Osteocyte (in vitro differentiated cells): ENCODE results near the gene ZNF625. TPM values are rescaled to one million over a fixed set of nuclear protein-coding genes. Genes with fewer than 3 reads are reported as not detected.
A peak's percentile ranks its signal among the peaks of the same experiment; 100 is the strongest.

ENCODE experiments used
- DNase-seq: peaks from one replicate; pipeline ENCODE4 v3.0.0; 2021; ENCODE audit warnings: mixed read lengths; ENCODE audit not compliant: unreplicated experiment; ENCODE audit errors: extremely low spot score
- H3K27ac Mint-ChIP-seq: one replicate; pipeline ENCODE4 v1.8.0; 2021; ENCODE audit warnings: mild to moderate bottlenecking, mixed read lengths; ENCODE audit not compliant: unreplicated experiment
- H3K27me3 Mint-ChIP-seq: one replicate; pipeline ENCODE4 v1.8.0; 2021; ENCODE audit warnings: mixed read lengths; ENCODE audit not compliant: unreplicated experiment
- H3K36me3 Mint-ChIP-seq: one replicate; pipeline ENCODE4 v1.8.0; 2021; ENCODE audit warnings: mixed read lengths; ENCODE audit not compliant: unreplicated experiment
- H3K4me1 Mint-ChIP-seq: one replicate; pipeline ENCODE4 v1.8.0; 2021; ENCODE audit warnings: mixed read lengths; ENCODE audit not compliant: unreplicated experiment
- H3K4me3 Mint-ChIP-seq: one replicate; pipeline ENCODE4 v1.8.0; 2021; ENCODE audit warnings: mild to moderate bottlenecking, moderate library complexity, mixed read lengths; ENCODE audit not compliant: unreplicated experiment
- H3K9me3 Mint-ChIP-seq: one replicate; pipeline ENCODE4 v1.8.0; 2021; ENCODE audit warnings: mixed read lengths; ENCODE audit not compliant: unreplicated experiment
- long read RNA-seq: library from polyadenylated mRNA; unstranded; transcript quantifications from one replicate; pipeline ENCODE4 v2.0.0, GENCODE V29; 2021
- total RNA-seq: library from RNA; stranded (reverse); gene quantifications from 2 replicates; pipeline ENCODE4 v1.2.1, GENCODE V29; 2021
- TF ChIP-seq, protein P1 (sequence below): fragments of 200-600 bp; sonication (generic); IDR thresholded peaks from 2 replicates; pipeline ENCODE4 v1.5.0; 2021; ENCODE audit warnings: antibody characterized with exemption, mild to moderate bottlenecking, moderate library complexity

ZNF625 gene
- total RNA-seq = 9.1 and 11.6 TPM in 2 replicates
- long read RNA-seq, partial matches to known transcripts = 0 of 3 reads
- long read RNA-seq, other reads (novel, unspliced or antisense) = 2 of 3 reads

DNA sequence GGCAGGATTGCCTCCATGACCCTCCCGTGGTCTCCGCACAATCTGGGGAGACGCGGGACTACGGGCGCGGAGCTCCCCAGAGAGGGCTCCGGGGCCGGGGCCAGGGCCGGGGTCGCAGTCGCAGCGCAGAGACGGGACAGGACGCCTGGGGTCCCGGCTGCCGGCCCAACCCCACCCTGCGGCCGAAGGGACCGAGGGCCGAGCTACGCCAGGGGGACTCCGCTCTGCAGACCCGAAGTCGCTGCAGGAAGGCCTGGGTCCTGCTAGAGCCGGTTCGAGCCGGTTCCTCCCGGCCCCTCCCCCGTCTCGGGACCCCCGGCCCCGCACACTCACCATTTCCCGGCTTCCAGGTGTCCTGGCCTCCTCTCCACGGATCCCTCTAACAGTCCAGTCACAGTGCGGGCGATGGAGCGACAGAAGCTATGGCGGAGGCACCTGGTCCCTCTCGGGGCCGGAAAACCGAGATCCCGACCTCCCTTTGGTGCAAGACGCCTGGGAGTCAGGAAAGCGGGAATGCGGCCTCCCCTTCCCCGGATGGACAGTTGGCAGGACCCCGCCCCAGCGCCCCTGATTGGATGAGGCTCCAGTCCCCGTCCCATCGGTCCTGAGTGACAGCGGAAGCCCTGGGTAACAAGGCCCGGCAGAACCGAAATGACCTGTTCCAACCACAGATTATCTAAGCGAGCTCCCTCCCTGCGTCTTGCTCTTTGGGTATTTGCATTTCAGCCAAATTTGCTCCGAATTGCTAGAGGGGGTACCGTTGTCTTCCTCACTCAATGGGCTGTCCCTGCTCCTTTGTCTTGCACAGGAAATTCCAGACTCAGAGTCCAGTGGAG lies at the start of gene ZNF625:
Gene ZNF625, minus strand, starts transcription at position 512 of the 836 bp plus-strand sequence. Its CDS starts 176 bp downstream, at position 336.
- Mint-ChIP-seq H3K9me3 (no peaks in the 10 kb centered on the region), H3K4me3 (peak within 1 kb of the TSS; percentile 92), H3K27ac (peak within 1 kb of the TSS; percentile 96), H3K4me1 (peaks cover 20% of the 10 kb centered on the region), H3K36me3 (peaks cover 23% of the 10 kb centered on the region), H3K27me3 (no peaks in the 10 kb centered on the region)
- peak; percentile 95 for DNase-seq
- TF ChIP-seq, protein P1, sequence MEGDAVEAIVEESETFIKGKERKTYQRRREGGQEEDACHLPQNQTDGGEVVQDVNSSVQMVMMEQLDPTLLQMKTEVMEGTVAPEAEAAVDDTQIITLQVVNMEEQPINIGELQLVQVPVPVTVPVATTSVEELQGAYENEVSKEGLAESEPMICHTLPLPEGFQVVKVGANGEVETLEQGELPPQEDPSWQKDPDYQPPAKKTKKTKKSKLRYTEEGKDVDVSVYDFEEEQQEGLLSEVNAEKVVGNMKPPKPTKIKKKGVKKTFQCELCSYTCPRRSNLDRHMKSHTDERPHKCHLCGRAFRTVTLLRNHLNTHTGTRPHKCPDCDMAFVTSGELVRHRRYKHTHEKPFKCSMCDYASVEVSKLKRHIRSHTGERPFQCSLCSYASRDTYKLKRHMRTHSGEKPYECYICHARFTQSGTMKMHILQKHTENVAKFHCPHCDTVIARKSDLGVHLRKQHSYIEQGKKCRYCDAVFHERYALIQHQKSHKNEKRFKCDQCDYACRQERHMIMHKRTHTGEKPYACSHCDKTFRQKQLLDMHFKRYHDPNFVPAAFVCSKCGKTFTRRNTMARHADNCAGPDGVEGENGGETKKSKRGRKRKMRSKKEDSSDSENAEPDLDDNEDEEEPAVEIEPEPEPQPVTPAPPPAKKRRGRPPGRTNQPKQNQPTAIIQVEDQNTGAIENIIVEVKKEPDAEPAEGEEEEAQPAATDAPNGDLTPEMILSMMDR = no peak

DNA sequence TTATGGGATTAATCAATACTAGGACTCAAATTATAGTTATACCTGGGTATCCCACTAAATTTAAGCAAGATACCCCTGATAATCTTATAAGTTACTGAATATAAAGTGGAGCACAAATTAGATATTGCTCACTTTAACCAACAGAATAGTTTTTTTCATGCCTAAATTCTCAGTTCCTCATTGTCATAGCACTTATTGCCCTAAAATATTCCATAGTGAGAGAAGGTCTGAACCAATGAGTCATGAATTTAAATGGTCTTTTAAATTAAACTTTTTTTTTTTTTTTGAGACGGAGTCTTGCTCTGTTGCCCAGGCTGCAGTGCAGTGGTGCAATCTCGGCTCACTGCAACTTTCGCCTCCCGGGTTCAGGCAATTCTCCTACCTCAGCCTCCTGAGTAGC lies 48.8 kb upstream of the ZNF625 start:
- H3K4me1 Mint-ChIP-seq = no peaks in the 10 kb centered on the region
- DNase-seq = no peak
- peaks cover 53% of the 10 kb centered on the region for H3K36me3 Mint-ChIP-seq
- TF ChIP-seq, protein P1 = no peak
- H3K27ac Mint-ChIP-seq = no peak overlapping the region
- no peaks in the 10 kb centered on the region for H3K27me3 Mint-ChIP-seq
- no peak overlapping the region for H3K4me3 Mint-ChIP-seq
- peaks cover 52% of the 10 kb centered on the region for H3K9me3 Mint-ChIP-seq

DNA sequence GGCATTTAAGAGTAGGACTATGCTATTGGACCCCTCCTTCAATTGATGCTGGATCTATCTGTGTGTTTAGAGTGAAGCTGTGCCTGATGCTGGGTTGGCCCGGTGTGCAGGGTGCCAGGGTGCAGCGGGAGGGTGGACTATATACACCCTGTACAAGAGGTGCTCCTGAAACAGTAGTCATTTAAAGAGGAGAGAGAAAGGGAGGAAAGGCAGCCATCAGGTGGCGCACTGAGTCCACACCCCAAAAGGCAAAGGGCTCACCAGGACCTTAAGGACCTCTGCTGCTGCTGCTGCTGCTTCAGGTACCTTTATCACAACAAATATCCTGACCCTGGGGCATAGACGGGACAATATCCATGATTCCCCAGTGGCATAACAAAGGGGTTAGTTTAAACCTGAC lies 45.7 kb upstream of the ZNF625 start:
- peaks cover 48% of the 10 kb centered on the region for H3K36me3 Mint-ChIP-seq
- peaks cover 46% of the 10 kb centered on the region for H3K9me3 Mint-ChIP-seq
- H3K27me3 Mint-ChIP-seq = no peaks in the 10 kb centered on the region
- no peaks in the 10 kb centered on the region for H3K4me1 Mint-ChIP-seq
- TF ChIP-seq, protein P1 = no peak
- H3K4me3 Mint-ChIP-seq = no peak overlapping the region
- H3K27ac Mint-ChIP-seq = no peak overlapping the region
- DNase-seq = no peak

DNA sequence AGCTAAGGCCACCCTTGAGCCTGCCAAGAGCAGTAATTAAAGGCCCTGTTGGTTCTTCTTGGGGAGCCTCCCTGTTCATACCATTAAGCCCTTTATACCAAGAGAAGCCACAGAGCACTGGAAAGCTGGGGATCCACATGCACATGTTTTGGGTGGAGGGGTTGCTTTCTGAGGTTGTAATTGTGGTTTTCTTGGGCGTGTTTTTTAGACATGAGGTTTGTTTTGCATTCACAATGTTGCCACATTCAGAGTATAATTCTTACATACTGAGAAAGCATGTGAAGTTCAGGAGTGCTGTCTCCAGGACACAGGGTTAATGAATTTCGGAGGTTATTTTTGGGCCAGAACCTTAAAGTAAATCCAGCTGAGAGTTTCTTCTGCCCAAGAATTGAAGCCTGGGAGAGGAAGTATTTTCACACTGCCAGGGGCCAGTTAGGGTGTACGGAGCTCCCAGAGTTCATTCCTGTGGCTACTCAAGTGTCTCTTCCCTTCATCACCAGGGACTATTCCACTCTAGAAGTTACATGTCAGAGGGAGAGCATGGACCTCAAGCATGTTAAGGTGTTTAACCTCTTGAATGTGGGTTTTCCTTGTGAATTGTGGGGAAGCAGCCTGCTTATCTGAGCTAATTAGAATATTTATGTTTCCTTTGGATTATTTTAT lies 43.4 kb upstream of the ZNF625 start:
- peaks cover 41% of the 10 kb centered on the region for H3K9me3 Mint-ChIP-seq
- H3K36me3 Mint-ChIP-seq = peaks cover 41% of the 10 kb centered on the region
- no peaks in the 10 kb centered on the region for H3K4me1 Mint-ChIP-seq

More for the DNA sequence above, 43.4 kb upstream of the ZNF625 start:
- TF ChIP-seq, protein P1 = no peak
- DNase-seq = no peak
- Mint-ChIP-seq H3K4me3 (no peak overlapping the region), H3K27me3 (no peaks in the 10 kb centered on the region), H3K27ac (no peak overlapping the region)
